GM21737 (cell line): ENCODE measurements around the gene CIITA.
A peak's percentile ranks its signal among the peaks of the same experiment; 100 is the strongest.

Experiments
- ATAC-seq: cut with Tn5 transposase; IDR thresholded peaks from one replicate; pipeline ENCODE4 v1.9.1; 2021; ENCODE audit warnings: mild to moderate bottlenecking, moderate library complexity; ENCODE audit not compliant: unreplicated experiment

Gene CIITA

GRCh38 chr16:10851512-10851911 lies 25.5 kb upstream of the CIITA start:
- ATAC-seq: no peak

- ATAC-seq: no peak
These were observed 24.7 kb upstream of the CIITA start for GRCh38 chr16:10852286-10852685.

DNA sequence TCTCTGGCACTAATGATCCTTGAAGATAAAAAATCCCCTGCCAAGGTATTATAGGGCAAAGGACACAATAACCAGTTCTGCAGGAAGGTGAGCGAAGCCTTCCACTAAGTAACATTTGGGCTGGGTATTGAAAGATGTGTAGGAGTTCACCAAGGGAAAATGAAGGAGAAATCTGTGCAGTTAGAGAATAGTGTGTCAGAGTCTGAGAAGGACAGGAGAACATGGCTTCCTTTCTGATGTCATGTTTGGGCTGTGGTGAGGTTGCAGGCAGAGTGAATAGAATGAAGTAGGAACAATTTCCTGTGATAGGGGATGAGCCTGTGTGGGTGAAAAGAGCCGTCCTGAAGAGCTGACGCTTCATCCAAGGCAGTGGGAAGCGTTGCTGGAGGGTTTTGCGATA lies 24.1 kb upstream of the CIITA start:
- ATAC-seq: no peak

- ATAC-seq: no peak
These were observed 21.0 kb upstream of the CIITA start for GRCh38 chr16:10856042-10856441.

GRCh38 chr16:10858203-10858602 lies 18.8 kb upstream of the CIITA start:
- no peak for ATAC-seq

- ATAC-seq: no peak
These were observed 18.0 kb upstream of the CIITA start for GRCh38 chr16:10859020-10859419.

GRCh38 chr16:10859658-10860057 lies 17.3 kb upstream of the CIITA start:
- ATAC-seq: no peak

DNA sequence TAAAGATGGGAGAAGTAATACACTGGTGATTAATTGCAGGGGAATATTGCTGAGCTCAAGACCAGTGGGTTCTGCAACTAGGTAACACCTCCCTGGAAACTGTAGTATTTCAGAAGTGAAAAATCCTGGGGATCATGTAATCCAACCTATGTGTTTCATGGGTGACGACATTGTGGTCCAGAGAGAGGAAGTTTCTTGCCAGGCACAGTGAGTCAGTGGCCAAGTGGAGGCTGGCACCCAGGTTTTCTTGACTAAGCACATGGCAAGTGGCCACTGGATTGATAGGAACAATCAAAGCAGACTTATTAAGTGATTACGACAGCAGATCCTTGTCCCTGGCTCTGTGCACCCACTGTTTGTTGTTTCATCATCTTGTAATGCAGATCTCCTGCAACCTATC lies 14.6 kb upstream of the CIITA start:
- ATAC-seq: no peak

DNA sequence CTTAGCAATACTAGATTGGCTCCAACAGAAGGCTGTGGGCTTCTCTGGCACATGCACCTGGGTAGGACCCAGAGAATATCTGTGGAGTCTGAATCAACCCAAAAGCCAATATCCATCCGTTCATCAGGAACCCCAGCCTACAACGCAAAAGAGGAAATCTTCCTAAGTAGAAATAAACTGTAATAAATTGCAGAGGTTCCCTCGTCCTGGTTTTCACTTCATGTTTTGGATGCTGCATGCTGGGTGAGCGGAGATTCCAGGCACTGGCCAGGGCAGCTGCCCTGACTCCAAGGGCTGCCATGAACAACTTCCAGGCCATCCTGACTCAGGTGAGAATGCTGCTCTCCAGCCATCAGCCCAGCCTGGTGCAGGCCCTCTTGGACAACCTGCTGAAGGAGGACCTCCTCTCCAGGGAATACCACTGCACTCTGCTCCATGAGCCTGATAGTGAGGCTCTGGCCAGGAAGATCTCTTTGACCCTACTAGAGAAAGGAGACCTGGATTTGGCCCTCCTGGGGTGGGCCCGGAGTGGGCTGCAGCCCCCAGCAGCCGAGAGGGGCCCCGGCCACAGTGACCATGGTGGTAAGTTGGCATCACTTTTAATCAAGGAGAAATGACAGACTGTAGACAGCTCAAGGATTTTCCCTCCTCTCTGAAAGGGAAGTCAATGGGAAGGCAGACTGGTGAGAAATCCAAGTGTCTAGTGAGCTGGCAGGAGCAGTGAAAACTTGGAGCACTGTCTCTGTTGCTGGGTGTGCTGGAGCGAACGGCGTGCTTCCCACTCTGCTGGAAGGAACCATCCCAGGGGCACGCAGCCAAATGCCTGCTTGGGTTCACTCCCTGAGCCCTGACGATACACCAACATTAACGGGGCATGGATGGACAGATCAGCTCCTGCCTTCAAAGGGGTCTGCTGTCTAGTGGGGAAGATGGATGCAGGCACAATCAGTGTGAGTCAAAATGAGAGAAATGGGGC lies 10.7 kb upstream of the CIITA start:
- ATAC-seq: no peak

GRCh38 chr16:10867199-10867598 lies 9.8 kb upstream of the CIITA start:
- no peak for ATAC-seq

DNA sequence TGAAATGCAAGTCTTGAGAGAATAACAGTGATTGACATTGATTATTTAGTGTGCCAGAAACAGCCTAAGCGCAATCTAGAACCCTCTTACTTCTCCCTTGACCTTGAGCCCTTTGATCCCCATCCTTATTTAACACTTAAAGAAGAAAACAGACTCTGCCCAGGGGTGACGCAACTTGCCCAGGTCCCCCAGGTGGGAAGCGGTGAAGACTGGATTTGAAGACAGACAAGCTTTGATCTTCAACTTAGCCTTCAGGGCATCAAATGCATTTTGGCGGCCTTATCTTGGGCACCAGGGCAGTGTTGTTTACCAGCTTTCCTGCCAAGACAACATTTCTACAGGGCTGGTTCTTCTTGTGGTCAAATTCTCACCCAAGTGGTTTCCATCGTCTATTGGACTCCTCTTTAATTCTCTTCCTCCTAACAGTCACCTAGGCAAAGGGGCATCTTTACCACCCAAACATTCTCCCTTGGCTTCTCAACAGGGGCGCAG lies 8.9 kb upstream of the CIITA start:
- ATAC-seq: no peak

DNA sequence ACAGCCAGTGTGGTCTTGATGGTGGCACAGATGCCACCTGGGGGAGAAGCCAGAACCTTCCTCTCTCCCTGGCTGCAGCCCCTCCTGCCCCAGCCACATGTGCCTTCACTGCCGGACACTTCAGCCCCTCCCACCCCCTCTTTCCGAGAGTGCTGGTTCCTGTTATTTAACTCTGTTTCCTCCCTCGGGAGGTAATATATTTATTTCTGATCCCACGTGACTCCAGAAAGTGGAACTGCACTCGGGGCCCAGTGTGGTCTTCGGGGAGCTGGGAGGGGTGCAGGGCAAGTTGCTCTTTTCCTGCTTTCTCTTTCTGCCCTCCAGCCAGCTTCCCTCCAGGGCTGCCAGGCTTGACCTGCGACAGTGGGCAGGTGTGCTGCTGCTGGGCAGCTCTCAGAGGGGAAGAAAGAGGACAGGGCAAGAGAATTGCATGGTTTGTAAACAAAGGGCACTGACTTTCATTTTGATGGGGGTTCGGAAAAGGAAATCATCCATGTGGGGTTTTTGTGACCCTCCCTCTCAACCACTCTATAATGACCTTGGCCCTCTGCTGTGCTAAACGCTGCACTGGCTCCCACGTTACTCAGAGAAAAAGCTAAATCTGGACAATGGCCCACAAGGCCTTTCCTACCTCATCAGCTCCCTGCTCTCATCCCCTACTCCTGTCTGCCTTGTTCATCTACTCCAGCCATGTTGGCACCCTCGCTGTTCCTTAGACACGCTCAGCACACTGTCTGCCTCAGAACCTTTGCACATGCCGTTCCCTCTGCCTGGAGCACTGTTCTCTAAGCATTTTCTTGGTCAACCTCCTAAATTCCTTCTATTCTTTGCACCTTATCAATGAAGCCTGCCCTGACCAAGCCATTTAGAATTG lies 8.2 kb upstream of the CIITA start:
- ATAC-seq: peak; percentile 40

DNA sequence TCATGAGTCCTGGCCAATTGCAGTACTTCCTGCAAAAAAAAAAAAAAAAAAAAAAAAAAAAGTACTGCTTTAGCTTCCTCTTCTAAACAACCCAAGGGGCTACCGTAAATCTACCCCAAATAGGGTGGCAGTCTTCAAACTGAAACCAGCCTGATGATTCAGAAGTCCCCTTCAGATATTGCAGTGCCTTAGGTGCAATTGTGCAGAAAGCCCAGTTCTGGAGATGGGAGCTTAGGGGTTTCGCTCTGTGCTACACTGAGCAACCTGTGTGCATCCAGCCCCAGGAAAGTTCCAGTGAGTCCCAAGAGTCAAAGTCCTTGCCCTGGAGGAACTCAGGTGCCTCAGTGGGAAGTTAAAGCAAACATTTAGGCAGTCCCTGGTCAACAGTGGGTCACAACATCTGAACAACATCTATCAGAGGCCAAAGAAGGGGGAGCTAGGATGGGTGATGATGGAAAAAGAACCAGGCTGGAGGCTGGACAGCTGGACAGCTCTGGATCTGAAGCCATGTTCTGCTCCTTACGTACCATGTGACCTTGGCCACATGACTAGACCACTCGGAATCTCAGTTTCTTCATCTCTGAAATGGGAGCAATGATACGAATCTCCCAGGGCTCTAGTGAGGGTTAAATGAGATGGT lies 6.7 kb upstream of the CIITA start:
- peak; percentile 32 for ATAC-seq

DNA sequence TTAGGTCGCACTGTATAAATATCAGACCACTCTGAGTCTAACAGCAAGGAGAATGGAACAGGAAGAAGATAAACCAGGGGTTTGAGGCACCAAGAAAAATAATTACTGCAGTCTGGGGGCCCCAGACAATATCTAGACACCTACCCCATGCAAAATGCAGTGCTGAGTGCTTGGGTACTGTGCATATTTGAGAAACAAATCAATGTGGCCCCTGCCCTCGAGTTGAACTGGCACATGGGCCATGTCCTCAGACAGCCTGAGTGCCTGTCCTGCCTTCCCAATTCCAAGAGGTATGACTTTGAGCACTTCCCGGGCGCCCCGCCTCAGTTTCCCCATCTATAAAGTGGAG lies 6.2 kb upstream of the CIITA start:
- ATAC-seq: no peak

DNA sequence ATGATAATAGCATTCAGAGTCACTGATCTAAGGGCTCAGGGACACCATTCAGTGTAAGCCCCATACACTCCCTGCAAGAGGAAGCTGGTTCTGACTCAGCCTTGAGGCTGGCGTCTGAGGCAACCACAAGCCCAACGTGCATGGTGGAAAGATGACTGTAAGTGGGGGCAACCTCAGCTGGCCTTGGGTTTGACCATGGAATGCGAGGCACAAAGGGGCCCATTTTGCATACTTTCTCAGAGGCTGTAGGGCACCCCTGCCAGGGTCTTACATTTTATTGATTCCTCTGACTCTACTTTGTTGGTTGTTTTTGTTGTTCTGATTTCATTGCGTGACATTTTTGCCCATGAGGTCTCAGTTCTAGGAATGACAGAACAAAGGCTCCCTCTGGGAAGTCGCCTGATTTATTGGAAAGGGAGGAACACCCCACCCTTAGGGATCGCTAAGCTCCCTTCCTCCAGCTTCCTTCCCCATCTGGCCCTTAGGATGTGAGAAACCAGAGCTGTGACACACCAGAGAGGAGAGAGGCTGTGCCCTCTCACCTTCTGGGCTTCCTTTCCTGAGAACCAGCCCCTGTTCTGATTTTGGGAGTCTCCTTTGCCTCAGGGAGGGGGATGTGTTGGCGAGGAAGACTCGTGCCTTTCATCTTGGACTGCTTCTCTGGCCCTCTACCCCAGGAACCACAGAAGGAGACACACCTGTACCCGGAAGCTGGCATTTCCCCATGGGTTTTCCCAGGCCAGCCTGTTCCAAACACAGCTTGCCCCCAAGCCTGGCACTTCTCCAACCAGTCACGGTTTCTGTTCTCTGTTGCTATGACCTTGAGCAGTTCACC lies 5.6 kb upstream of the CIITA start:
- peak; percentile 44 for ATAC-seq

DNA sequence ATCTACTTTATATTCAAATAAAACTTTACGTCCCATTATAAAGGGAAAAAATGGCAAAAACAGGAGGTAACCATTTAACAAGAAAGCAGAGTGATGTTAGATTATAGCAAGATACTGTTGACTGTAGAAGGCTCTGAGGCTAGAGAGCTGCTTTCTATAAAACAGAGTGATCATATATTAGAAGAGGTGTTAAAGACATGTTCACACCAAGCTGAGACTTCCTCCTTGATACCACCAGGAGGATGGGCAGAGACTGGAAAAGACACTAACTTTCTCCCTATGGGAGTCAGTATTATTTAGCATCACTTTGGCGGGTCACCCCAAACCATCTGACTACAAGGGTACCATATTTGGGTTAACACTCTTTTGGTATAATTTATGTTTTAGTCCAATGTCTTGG lies 687 bp upstream of the CIITA start:
- ATAC-seq: no peak

GRCh38 chr16:10877472-10877946 lies 507 bp downstream of the CIITA start:
- ATAC-seq: peak; percentile 16

GRCh38 chr16:10878328-10878643 lies 1.3 kb downstream of the CIITA start:
- ATAC-seq: no peak

DNA sequence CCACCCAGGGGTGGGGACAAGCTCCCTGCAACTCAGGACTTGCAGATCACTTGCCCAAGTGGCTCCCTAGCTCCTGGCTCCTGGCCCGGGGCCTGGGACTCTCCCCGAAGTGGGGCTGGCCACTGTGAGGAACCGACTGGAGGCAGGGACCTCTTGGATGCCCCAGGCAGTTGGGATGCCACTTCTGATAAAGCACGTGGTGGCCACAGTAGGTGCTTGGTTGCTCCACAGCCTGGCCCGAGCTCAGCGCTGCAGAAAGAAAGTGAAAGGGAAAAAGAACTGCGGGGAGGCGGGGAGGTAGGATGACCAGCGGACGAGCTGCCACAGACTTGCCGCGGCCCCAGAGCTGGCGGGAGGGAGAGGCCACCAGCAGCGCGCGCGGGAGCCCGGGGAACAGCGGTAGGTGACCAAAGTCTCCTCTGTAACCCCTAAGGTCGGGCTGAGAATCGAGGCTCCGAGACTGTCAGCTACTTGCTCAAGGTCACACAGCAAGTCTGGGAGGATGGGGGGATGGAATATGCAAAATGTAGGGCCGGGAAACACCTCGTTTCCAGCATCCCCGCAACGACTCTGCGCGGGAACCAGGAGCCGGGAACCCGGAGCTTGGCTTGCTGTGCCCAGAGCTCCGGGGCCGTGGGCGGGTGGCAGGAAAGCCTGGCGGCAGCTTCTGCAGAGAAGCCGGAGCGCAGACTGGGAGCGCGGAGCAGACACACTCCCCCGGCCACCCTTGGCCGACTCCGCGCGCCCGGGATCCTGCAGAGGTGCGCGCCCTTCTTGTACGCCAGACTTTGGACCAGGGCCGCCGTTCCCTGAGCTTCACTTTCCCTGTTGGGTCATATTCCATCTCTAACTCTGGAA lies 1.9 kb downstream of the CIITA start:
- no peak for ATAC-seq
